Fibroblast of lung (primary cell): ENCODE data around the gene INS.

Source experiments
- EZH2 ChIP-seq: IDR thresholded peaks from 2 replicates; pipeline ENCODE4 v1.5.1; 2012; ENCODE audit warnings: low read length, control low read depth, mild to moderate bottlenecking; ENCODE audit errors: missing control alignments
- TF ChIP-seq, protein P1 (sequence below), 2 donors: IDR thresholded peaks in 1 of 2; conservative IDR thresholded peaks in 1 of 2; 1 replicate in 1 of 2; 2 replicates in 1 of 2; pipeline ENCODE4 v1.5.1; 2011 to 2012; ENCODE audit warnings: low read length in 2 of 2, control low read depth in 1 of 2, inconsistent platforms in 1 of 2, low read depth in 1 of 2, mild to moderate bottlenecking in 1 of 2

DNA sequence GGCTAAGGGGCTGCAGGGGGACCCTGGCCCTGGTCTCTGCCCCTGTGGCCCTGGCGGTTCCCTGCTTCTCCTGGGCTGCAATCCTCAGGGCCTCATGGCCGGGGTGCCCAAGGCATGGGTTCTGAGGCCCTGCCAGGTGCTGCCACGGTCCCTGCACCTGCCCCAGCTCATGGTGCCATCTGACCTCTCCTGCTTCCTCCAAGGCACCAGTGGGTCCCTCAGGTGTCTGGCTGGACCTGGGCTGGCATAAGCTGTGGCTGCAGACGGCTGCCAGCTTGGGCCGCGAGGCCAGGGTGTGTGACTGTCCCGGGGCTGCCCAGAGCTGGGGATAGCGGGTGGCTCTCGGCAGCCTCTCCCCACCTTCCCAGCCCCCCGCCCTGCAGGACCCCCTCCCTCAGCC, 2.0 kb downstream of the INS start:
- TF ChIP-seq, protein P1, sequence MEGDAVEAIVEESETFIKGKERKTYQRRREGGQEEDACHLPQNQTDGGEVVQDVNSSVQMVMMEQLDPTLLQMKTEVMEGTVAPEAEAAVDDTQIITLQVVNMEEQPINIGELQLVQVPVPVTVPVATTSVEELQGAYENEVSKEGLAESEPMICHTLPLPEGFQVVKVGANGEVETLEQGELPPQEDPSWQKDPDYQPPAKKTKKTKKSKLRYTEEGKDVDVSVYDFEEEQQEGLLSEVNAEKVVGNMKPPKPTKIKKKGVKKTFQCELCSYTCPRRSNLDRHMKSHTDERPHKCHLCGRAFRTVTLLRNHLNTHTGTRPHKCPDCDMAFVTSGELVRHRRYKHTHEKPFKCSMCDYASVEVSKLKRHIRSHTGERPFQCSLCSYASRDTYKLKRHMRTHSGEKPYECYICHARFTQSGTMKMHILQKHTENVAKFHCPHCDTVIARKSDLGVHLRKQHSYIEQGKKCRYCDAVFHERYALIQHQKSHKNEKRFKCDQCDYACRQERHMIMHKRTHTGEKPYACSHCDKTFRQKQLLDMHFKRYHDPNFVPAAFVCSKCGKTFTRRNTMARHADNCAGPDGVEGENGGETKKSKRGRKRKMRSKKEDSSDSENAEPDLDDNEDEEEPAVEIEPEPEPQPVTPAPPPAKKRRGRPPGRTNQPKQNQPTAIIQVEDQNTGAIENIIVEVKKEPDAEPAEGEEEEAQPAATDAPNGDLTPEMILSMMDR (conservative IDR thresholded peaks at IDR 0.05 in 1 of 2, IDR thresholded peaks at IDR 0.05 in 1 of 2; ENCODE audit: low read depth in 1 of 2, low read length in 2 of 2): no peak
- TF ChIP-seq EZH2: no peak
